Upper lobe of right lung (tissue), 1 donor: ENCODE measurements around the gene VSIG10L. TPM values are rescaled to one million over a fixed set of nuclear protein-coding genes. Genes with fewer than 3 reads are reported as not detected.

Experiments used
- ATAC-seq: fragments of 200-7000 bp; cut with Tn5 transposase; one replicate; pipeline ENCODE4 v1.9.1; 2020; ENCODE audit warnings: mild to moderate bottlenecking, moderate library complexity
- DNase-seq: peaks from one replicate; pipeline ENCODE4 v3.0.0-alpha.2; 2020
- H3K27ac ChIP-seq: fragments of 200-600 bp; one replicate; pipeline ENCODE4 v1.8.0; 2022
- H3K27me3 ChIP-seq: fragments of 200-600 bp; one replicate; pipeline ENCODE4 v1.8.0; 2022; ENCODE audit warnings: mild to moderate bottlenecking
- H3K36me3 ChIP-seq: fragments of 200-600 bp; one replicate; pipeline ENCODE4 v1.8.0; 2022
- H3K4me1 ChIP-seq: fragments of 200-600 bp; one replicate; pipeline ENCODE4 v1.8.0; 2022
- H3K4me3 ChIP-seq: fragments of 200-600 bp; one replicate; pipeline ENCODE4 v1.8.0; 2022; ENCODE audit warnings: mild to moderate bottlenecking
- H3K9me3 ChIP-seq: fragments of 200-600 bp; one replicate; pipeline ENCODE4 v1.8.0; 2022
- CTCF ChIP-seq: fragments of 200-600 bp; IDR thresholded peaks from one replicate; pipeline ENCODE4 v1.8.0; 2022; ENCODE audit warnings: antibody characterized with exemption
- intact Hi-C: fragments of 100-400 bp; cut with DNase I; formaldehyde crosslinking; loops from one replicate; pipeline ENCODE4 v1.11.0; 2022
- total RNA-seq: library from RNA; stranded (reverse); fragmentation: NEBNext Ultra II Directional; extraction: Animal tissue kit (Norgen Biotek cat#: 25700); gene quantifications from one replicate; pipeline ENCODE4 v1.2.1, GENCODE V29; 2021
- donor health status: DM: no; HTN: yes; CAD: no; lungs with severe emphysema.

Gene VSIG10L
- total RNA-seq, 1 donor from 2014 or later, result 2.1 TPM

GRCh38 chr19:51361239-51361638, 19.3 kb upstream of the VSIG10L start:
- H3K36me3 ChIP-seq, result no peaks in the 10 kb centered on the region
- DNase-seq (no peak), ATAC-seq (no peak)
- H3K27ac ChIP-seq, result no peak overlapping the region
- no peak for TF ChIP-seq CTCF
- intact Hi-C loops, result no loop called here
- H3K27me3 ChIP-seq, result no peaks in the 10 kb centered on the region
- peaks cover 16% of the 10 kb centered on the region for H3K4me1 ChIP-seq
- no peak overlapping the region for H3K4me3 ChIP-seq
- H3K9me3 ChIP-seq, result no peaks in the 10 kb centered on the region

- no peak overlapping the region for H3K4me3 ChIP-seq
- no peaks in the 10 kb centered on the region for H3K27me3 ChIP-seq
- DNase-seq (no peak), ATAC-seq (no peak)
- no peak for TF ChIP-seq CTCF
- peaks cover 7% of the 10 kb centered on the region for H3K4me1 ChIP-seq
- intact Hi-C loops, result no loop called here
- H3K36me3 ChIP-seq, result no peaks in the 10 kb centered on the region
- no peak overlapping the region for H3K27ac ChIP-seq
- H3K9me3 ChIP-seq, result no peaks in the 10 kb centered on the region
Measured at GRCh38 chr19:51359294-51359693, 17.4 kb upstream of the VSIG10L start.

GRCh38 chr19:51357952-51358351, 16.0 kb upstream of the VSIG10L start:
- ATAC-seq, result no peak
- intact Hi-C loops, result no loop called here

GRCh38 chr19:51356159-51356801, 14.3 kb upstream of the VSIG10L start:
- Histone ChIP-seq H3K4me1 (no peaks in the 10 kb centered on the region), H3K27ac (no peak overlapping the region), H3K4me3 (no peak overlapping the region), H3K27me3 (no peaks in the 10 kb centered on the region), H3K36me3 (peaks cover 14% of the 10 kb centered on the region), H3K9me3 (no peaks in the 10 kb centered on the region)
- intact Hi-C loops, result no loop called here
- ATAC-seq (no peak), DNase-seq (no peak)
- TF ChIP-seq CTCF, result no peak

More at GRCh38 chr19:51357952-51358351, 16.0 kb upstream of the VSIG10L start:
- Histone ChIP-seq H3K4me3 (no peak overlapping the region), H3K36me3 (no peaks in the 10 kb centered on the region), H3K27me3 (no peaks in the 10 kb centered on the region), H3K9me3 (no peaks in the 10 kb centered on the region), H3K27ac (no peak overlapping the region), H3K4me1 (peaks cover 7% of the 10 kb centered on the region)
- TF ChIP-seq CTCF, result no peak
- DNase-seq, result no peak

- no peak for TF ChIP-seq CTCF
- no peak for ATAC-seq
- Histone ChIP-seq H3K4me3 (no peak overlapping the region), H3K9me3 (no peaks in the 10 kb centered on the region), H3K27ac (no peak overlapping the region), H3K36me3 (peaks cover 27% of the 10 kb centered on the region), H3K27me3 (no peaks in the 10 kb centered on the region), H3K4me1 (no peaks in the 10 kb centered on the region)
- intact Hi-C loops, result no loop called here
- no peak for DNase-seq
Measured at GRCh38 chr19:51354742-51355148, 12.8 kb upstream of the VSIG10L start.
